Measurements from ENCODE around the gene COL12A1.

DNA sequence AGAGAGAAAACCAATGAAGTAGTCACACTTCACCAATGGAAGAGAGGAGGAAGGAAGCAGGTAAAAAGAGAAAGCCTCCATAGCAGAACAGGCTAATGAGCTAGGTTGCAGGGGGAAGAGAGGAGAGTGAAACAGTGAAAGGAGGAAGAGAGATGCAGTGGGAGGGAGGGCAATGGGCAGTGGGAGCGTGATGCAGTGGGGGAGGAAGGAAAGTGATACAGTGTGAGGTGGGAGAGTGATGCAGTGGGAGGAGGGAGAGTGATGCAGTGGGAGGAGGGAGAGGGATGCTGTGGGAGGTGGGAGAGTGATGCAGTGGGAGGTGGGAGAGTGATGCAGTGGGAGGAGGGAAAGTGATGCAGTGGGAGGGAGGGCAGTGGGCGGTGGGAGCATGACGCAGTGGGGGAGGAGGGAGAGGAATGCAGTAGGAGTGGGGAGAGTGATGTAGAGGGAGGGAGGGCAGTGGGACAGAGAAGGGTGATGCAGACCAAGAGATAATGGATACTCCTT, 29.7 kb downstream of the COL12A1 start:
- TF ChIP-seq, protein P1, sequence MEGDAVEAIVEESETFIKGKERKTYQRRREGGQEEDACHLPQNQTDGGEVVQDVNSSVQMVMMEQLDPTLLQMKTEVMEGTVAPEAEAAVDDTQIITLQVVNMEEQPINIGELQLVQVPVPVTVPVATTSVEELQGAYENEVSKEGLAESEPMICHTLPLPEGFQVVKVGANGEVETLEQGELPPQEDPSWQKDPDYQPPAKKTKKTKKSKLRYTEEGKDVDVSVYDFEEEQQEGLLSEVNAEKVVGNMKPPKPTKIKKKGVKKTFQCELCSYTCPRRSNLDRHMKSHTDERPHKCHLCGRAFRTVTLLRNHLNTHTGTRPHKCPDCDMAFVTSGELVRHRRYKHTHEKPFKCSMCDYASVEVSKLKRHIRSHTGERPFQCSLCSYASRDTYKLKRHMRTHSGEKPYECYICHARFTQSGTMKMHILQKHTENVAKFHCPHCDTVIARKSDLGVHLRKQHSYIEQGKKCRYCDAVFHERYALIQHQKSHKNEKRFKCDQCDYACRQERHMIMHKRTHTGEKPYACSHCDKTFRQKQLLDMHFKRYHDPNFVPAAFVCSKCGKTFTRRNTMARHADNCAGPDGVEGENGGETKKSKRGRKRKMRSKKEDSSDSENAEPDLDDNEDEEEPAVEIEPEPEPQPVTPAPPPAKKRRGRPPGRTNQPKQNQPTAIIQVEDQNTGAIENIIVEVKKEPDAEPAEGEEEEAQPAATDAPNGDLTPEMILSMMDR (conservative IDR thresholded peaks at IDR 0.05) = no peak
- no peak for TF ChIP-seq EZH2 (IDR thresholded peaks at IDR 0.05; ENCODE audit: low read depth)
